ENCODE results near the gene CACNA1G.

CACNA1G gene

GRCh38 chr17:50557630-50558029, 2.9 kb upstream of the CACNA1G start:
- Histone ChIP-seq H3K9me3 (ENCODE audit: low read length) (no peaks in the 10 kb centered on the region), H3K36me3 (ENCODE audit: insufficient read depth, low read length) (no peaks in the 10 kb centered on the region), H4K20me1 (ENCODE audit: insufficient read depth, low read length) (no peaks in the 10 kb centered on the region), H3K4me1 (ENCODE audit: insufficient read depth, low read length, severe bottlenecking) (peaks cover 10% of the 10 kb centered on the region), H3K9ac (ENCODE audit: low read length) (no peak overlapping the region), H3K27ac (ENCODE audit: low read depth, low read length, poor library complexity, severe bottlenecking) (no peak overlapping the region), H3K27me3 (ENCODE audit: insufficient read depth, low read length) (no peaks in the 10 kb centered on the region; the same call in 1 of the 2 replicates), H3K4me3 (ENCODE audit: low read depth, low read length, poor library complexity, severe bottlenecking) (no peak overlapping the region), H3K9me2 (ENCODE audit: low read depth, low read length) (no peaks in the 10 kb centered on the region), H2AFZ (ENCODE audit: low read length) (no peak overlapping the region), H3F3A (ENCODE audit: insufficient read depth, low read length) (no peaks in the 10 kb centered on the region), H3K4me2 (ENCODE audit: low read length) (no peak overlapping the region), H3K79me2 (ENCODE audit: insufficient read depth, low read length) (no peaks in the 10 kb centered on the region)
- TF ChIP-seq EZH2 (IDR thresholded peaks at IDR 0.05; ENCODE audit: borderline replicate concordance, low read length): no peak
- TF ChIP-seq CTCF (IDR thresholded peaks at IDR 0.05; ENCODE audit: low read length): no peak

DNA sequence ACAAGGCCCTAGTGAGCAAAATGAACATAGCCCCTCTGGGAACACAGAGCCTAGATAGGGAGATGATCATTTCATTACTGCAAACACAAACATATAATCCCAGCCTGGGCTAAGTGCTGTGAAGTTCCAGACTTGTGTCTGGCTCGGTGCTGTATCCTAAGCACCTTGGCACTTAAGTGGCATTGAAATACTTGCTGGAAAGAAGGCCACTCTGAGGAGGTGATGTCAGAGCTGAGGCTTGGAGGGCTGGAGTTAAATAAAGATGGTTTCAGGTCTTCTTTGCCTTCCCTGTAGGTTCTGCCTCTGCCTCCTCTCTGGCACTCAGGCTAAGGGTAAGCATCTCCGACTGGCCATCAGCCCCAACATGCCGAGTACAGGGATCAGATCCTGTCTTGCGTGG, 2.4 kb upstream of the CACNA1G start:
- peaks cover 10% of the 10 kb centered on the region for H3K4me1 ChIP-seq (ENCODE audit: insufficient read depth, low read length, severe bottlenecking)
- no peak overlapping the region for H3K9ac ChIP-seq (ENCODE audit: low read length)
- H3K36me3 ChIP-seq (ENCODE audit: insufficient read depth, low read length): no peaks in the 10 kb centered on the region
- no peak overlapping the region for H3K27ac ChIP-seq (ENCODE audit: low read depth, low read length, poor library complexity, severe bottlenecking)
- no peaks in the 10 kb centered on the region for H3K79me2 ChIP-seq (ENCODE audit: insufficient read depth, low read length)
- no peak overlapping the region for H3K4me3 ChIP-seq (ENCODE audit: low read depth, low read length, poor library complexity, severe bottlenecking)
- no peaks in the 10 kb centered on the region for H3K9me2 ChIP-seq (ENCODE audit: low read depth, low read length)
- no peaks in the 10 kb centered on the region for H3K9me3 ChIP-seq (ENCODE audit: low read length)
- H2AFZ ChIP-seq (ENCODE audit: low read length): no peak overlapping the region
- TF ChIP-seq EZH2 (IDR thresholded peaks at IDR 0.05; ENCODE audit: borderline replicate concordance, low read length) (no peak), CTCF (IDR thresholded peaks at IDR 0.05; ENCODE audit: low read length) (no peak)
- H3K4me2 ChIP-seq (ENCODE audit: low read length): no peak overlapping the region
- H4K20me1 ChIP-seq (ENCODE audit: insufficient read depth, low read length): no peaks in the 10 kb centered on the region
- no peaks in the 10 kb centered on the region; the same call in 1 of the 2 replicates for H3K27me3 ChIP-seq (ENCODE audit: insufficient read depth, low read length)
- H3F3A ChIP-seq (ENCODE audit: insufficient read depth, low read length): no peaks in the 10 kb centered on the region

GRCh38 chr17:50558581-50558940, 2.0 kb upstream of the CACNA1G start:
- H3K27ac ChIP-seq (ENCODE audit: low read depth, low read length, poor library complexity, severe bottlenecking): no peak overlapping the region
- no peaks in the 10 kb centered on the region for H3K79me2 ChIP-seq (ENCODE audit: insufficient read depth, low read length)
- no peaks in the 10 kb centered on the region; the same call in 1 of the 2 replicates for H3K27me3 ChIP-seq (ENCODE audit: insufficient read depth, low read length)
- H3K4me1 ChIP-seq (ENCODE audit: insufficient read depth, low read length, severe bottlenecking): peaks cover 10% of the 10 kb centered on the region
- H3K4me2 ChIP-seq (ENCODE audit: low read length): no peak overlapping the region
- no peak overlapping the region for H3K9ac ChIP-seq (ENCODE audit: low read length)
- TF ChIP-seq EZH2 (IDR thresholded peaks at IDR 0.05; ENCODE audit: borderline replicate concordance, low read length) (no peak), CTCF (IDR thresholded peaks at IDR 0.05; ENCODE audit: low read length) (no peak)
- no peaks in the 10 kb centered on the region for H3K9me3 ChIP-seq (ENCODE audit: low read length)
- no peak overlapping the region for H2AFZ ChIP-seq (ENCODE audit: low read length)
- H4K20me1 ChIP-seq (ENCODE audit: insufficient read depth, low read length): no peaks in the 10 kb centered on the region
- H3K9me2 ChIP-seq (ENCODE audit: low read depth, low read length): no peaks in the 10 kb centered on the region
- H3K4me3 ChIP-seq (ENCODE audit: low read depth, low read length, poor library complexity, severe bottlenecking): no peak overlapping the region
- H3F3A ChIP-seq (ENCODE audit: insufficient read depth, low read length): no peaks in the 10 kb centered on the region
- no peaks in the 10 kb centered on the region for H3K36me3 ChIP-seq (ENCODE audit: insufficient read depth, low read length)
